ENCODE data around the gene PTMA.

PTMA gene

GRCh38 chr2:231666171-231667095 lies 41.9 kb upstream of the PTMA start:
- Histone ChIP-seq H3K36me3 (ENCODE audit: insufficient read depth, low read length) (peaks cover 18% of the 10 kb centered on the region; the same call in 1 of the 2 replicates), H3K9ac (ENCODE audit: low read length) (peak overlapping the region; percentile 100), H3K27ac (ENCODE audit: low read depth, low read length, poor library complexity, severe bottlenecking) (peak overlapping the region; percentile 100), H3K9me3 (ENCODE audit: low read length) (no peaks in the 10 kb centered on the region), H3K9me2 (ENCODE audit: low read depth, low read length) (no peaks in the 10 kb centered on the region), H3K4me3 (ENCODE audit: low read depth, low read length, poor library complexity, severe bottlenecking) (peak overlapping the region; percentile 92), H3K79me2 (ENCODE audit: insufficient read depth, low read length) (peaks cover 12% of the 10 kb centered on the region; the same call in 1 of the 2 replicates), H4K20me1 (ENCODE audit: insufficient read depth, low read length) (no peaks in the 10 kb centered on the region), H2AFZ (ENCODE audit: low read length) (no peak overlapping the region), H3K27me3 (ENCODE audit: insufficient read depth, low read length) (no peaks in the 10 kb centered on the region), H3F3A (ENCODE audit: insufficient read depth, low read length) (peaks cover 3% of the 10 kb centered on the region; the same call in 1 of the 2 replicates), H3K4me1 (ENCODE audit: insufficient read depth, low read length, severe bottlenecking) (peaks cover 69% of the 10 kb centered on the region), H3K4me2 (ENCODE audit: low read length) (peak overlapping the region; percentile 96)
- no peak for TF ChIP-seq EZH2 (IDR thresholded peaks at IDR 0.05; ENCODE audit: borderline replicate concordance, low read length)
- no peak for TF ChIP-seq CTCF (IDR thresholded peaks at IDR 0.05; ENCODE audit: low read length)

GRCh38 chr2:231667096-231667427 lies 41.3 kb upstream of the PTMA start:
- Histone ChIP-seq H3K9ac (ENCODE audit: low read length) (peak overlapping the region; percentile 100; the same call in 1 of the 2 replicates), H3K27ac (ENCODE audit: low read depth, low read length, poor library complexity, severe bottlenecking) (peak overlapping the region; percentile 100), H3K36me3 (ENCODE audit: insufficient read depth, low read length) (peaks cover 18% of the 10 kb centered on the region; the same call in 1 of the 2 replicates), H3K9me3 (ENCODE audit: low read length) (no peaks in the 10 kb centered on the region), H2AFZ (ENCODE audit: low read length) (no peak overlapping the region), H3K79me2 (ENCODE audit: insufficient read depth, low read length) (peaks cover 12% of the 10 kb centered on the region; the same call in 1 of the 2 replicates), H3K27me3 (ENCODE audit: insufficient read depth, low read length) (no peaks in the 10 kb centered on the region), H3K4me2 (ENCODE audit: low read length) (peak overlapping the region; percentile 96), H4K20me1 (ENCODE audit: insufficient read depth, low read length) (no peaks in the 10 kb centered on the region), H3K4me3 (ENCODE audit: low read depth, low read length, poor library complexity, severe bottlenecking) (peak overlapping the region; percentile 92), H3F3A (ENCODE audit: insufficient read depth, low read length) (peaks cover 6% of the 10 kb centered on the region; the same call in 1 of the 2 replicates), H3K9me2 (ENCODE audit: low read depth, low read length) (no peaks in the 10 kb centered on the region), H3K4me1 (ENCODE audit: insufficient read depth, low read length, severe bottlenecking) (peaks cover 69% of the 10 kb centered on the region)
- TF ChIP-seq EZH2 (IDR thresholded peaks at IDR 0.05; ENCODE audit: borderline replicate concordance, low read length) (no peak), CTCF (IDR thresholded peaks at IDR 0.05; ENCODE audit: low read length) (no peak)

- peaks cover 18% of the 10 kb centered on the region; the same call in 1 of the 2 replicates for H3K36me3 ChIP-seq (ENCODE audit: insufficient read depth, low read length)
- H3K4me3 ChIP-seq (ENCODE audit: low read depth, low read length, poor library complexity, severe bottlenecking) = peak overlapping the region; percentile 92
- no peak for TF ChIP-seq EZH2 (IDR thresholded peaks at IDR 0.05; ENCODE audit: borderline replicate concordance, low read length)
- no peak for TF ChIP-seq CTCF (IDR thresholded peaks at IDR 0.05; ENCODE audit: low read length)
- H3K27me3 ChIP-seq (ENCODE audit: insufficient read depth, low read length) = no peaks in the 10 kb centered on the region
- H3K9me3 ChIP-seq (ENCODE audit: low read length) = no peaks in the 10 kb centered on the region
- peaks cover 10% of the 10 kb centered on the region; the same call in 1 of the 2 replicates for H3F3A ChIP-seq (ENCODE audit: insufficient read depth, low read length)
- no peaks in the 10 kb centered on the region for H4K20me1 ChIP-seq (ENCODE audit: insufficient read depth, low read length)
- H3K4me1 ChIP-seq (ENCODE audit: insufficient read depth, low read length, severe bottlenecking) = peaks cover 72% of the 10 kb centered on the region
- H3K9ac ChIP-seq (ENCODE audit: low read length) = peak overlapping the region; percentile 100; the same call in 1 of the 2 replicates
- H3K27ac ChIP-seq (ENCODE audit: low read depth, low read length, poor library complexity, severe bottlenecking) = peak overlapping the region; percentile 100
- peak overlapping the region; percentile 96 for H3K4me2 ChIP-seq (ENCODE audit: low read length)
- no peaks in the 10 kb centered on the region for H3K9me2 ChIP-seq (ENCODE audit: low read depth, low read length)
- no peak overlapping the region for H2AFZ ChIP-seq (ENCODE audit: low read length)
- peaks cover 12% of the 10 kb centered on the region; the same call in 1 of the 2 replicates for H3K79me2 ChIP-seq (ENCODE audit: insufficient read depth, low read length)
Observed at GRCh38 chr2:231667496-231667895, 40.8 kb upstream of the PTMA start.
